ENCODE data around the gene LIN54. TPM values are rescaled to one million over a fixed set of nuclear protein-coding genes. Genes with fewer than 3 reads are reported as not detected.
"Not testable (repeated sequence)": the region's sequence is repeated elsewhere in the genome, so short reads cannot be mapped to it uniquely, and the experiment has no call there.

LIN54 gene
- total RNA-seq, 2 donors from 2014 or later: 8.3 to 9.0 TPM

GRCh38 chr4:82965763-82966162 lies 44.9 kb downstream of the LIN54 start:
- intact Hi-C loops (cut with DNase I): no loop called here
- DNase-seq (ENCODE audit: low spot score): no peak

GRCh38 chr4:82957045-82957444 lies 53.6 kb downstream of the LIN54 start:
- DNase-seq (ENCODE audit: low spot score): no peak
- intact Hi-C loops (cut with DNase I): no loop called here

DNA sequence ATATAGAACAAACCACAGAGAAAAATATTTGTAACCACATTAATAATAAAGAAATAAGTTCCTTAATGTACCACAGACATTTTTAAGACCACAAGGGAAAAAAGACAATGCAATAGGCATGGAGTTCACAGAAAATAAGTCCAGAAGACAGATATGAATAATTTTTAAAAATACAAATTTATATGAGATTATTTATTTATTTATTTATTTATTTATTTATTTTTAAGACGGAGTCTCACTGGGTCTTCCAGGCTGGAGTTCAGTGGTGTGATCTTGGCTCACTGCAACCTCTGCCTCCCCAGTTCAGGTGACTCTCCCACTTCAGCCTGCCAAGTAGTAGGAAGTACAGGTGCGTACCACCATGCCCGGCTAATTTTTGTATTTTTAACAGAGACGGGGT lies 56.4 kb downstream of the LIN54 start:
- intact Hi-C loops (cut with DNase I): no loop called here
- no peak for DNase-seq (ENCODE audit: low spot score)

GRCh38 chr4:82951196-82951595 lies 59.4 kb downstream of the LIN54 start:
- intact Hi-C loops (cut with DNase I): no loop called here
- no peak for DNase-seq (ENCODE audit: low spot score)

DNA sequence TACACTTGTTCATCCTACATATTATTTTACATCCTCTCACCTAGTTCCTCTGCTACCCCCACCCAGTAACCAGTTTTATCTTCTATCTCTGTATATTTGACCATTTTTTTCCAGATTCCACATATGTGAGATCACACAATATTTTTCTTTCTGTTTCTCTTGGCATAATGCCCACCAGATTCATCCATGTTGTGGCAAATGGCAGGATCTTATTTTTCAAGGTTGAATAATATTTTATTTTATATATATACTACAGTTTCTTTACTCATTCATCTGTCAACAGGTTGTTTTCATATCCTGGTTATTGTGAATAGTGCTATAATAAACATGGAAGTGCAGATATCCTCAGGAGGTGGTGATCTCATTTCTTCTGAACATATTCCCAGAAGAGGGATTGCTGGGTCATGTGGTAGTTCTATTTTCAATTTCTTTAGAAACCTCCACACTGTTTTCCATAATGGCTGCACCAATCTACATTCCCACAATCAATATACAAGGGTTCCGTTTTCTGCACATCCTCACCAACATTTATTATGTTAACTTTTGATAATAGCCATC lies 61.9 kb downstream of the LIN54 start:
- no peak for DNase-seq (ENCODE audit: low spot score)
- intact Hi-C loops (cut with DNase I): no loop called here

DNA sequence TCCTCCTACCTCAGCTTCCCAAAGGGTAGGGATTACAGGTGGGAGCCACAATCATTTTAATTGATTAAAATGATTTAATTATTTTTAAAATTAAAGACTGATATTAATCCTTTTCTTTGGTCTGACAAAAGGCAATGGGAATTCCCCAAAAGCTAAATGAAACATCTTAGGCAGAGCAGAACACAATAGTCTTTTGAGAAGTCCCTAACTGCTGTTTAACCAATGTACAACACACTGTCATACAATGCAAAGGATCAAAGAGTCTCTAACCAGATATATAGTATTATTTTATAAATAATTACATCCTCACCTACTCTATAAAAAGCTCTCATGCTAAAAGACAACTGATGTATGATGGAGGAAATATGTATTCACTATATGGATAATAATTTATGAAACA lies 63.1 kb downstream of the LIN54 start:
- intact Hi-C loops (cut with DNase I): no loop called here
- no peak for DNase-seq (ENCODE audit: low spot score)

- intact Hi-C loops (cut with DNase I): no loop called here
- no peak for DNase-seq (ENCODE audit: low spot score)
Measured at GRCh38 chr4:82939414-82939813, 71.2 kb downstream of the LIN54 start.

DNA sequence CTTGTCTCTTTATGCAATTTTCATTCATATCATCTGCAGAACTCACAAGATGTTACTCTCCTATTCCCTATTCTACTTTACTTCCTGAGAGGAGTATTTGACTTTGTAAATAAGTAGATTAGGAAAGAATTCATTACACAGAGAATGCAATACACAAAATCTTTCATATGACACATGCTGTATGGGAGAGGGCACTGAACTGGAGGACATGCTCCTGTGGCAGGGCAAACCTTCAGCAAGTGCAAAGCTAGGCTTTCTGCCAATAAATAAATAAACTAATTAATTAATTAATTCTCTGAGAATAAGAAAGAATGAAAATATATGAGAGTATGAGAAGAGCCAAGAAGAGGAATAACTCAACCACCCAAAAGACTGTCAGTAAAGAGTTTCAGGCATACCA lies 76.2 kb downstream of the LIN54 start:
- DNase-seq (ENCODE audit: low spot score): no peak
- intact Hi-C loops (cut with DNase I): no loop called here

- DNase-seq (ENCODE audit: low spot score): no peak
- intact Hi-C loops (cut with DNase I): no loop called here
Measured at GRCh38 chr4:82930848-82931755, 79.5 kb downstream of the LIN54 start.

DNA sequence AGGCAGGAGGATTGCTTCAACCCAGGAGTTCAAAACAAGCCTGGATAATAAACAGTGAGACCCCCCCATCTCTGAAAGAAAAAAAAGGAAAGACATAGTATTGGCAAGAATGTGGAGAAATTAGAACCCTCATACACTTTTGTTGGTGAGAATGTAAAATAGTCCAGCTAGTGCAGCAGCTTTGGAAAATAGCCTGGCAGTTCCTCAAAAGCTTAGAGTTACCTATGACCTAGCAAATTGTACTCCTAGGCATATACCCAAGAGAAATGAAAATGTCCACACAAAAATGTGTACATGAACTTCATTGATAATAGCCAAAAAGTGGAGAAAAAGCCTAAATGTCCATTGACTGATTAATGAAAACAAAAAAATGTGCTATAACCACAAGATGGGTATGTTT lies 88.8 kb downstream of the LIN54 start:
- no peak for DNase-seq (ENCODE audit: low spot score)
- intact Hi-C loops (cut with DNase I): no loop called here

DNA sequence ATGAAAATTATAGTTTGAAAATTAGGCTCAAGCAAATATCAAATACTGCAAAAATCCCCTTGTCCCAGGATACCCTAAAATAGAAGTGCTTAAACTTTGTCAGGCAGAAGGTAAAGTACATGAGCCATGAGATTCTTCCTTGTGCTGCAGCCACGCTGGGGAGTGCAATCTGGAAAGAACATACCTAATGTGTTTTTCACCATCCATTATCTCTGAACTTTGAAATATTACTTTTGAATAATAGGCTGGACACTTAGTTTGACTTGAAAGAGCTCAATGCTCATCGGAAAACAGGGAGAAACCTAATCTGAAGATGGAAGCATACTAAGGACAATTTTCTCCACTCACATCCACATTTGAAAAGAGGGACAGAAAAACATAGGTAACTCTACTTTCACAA lies 91.2 kb downstream of the LIN54 start:
- DNase-seq (ENCODE audit: low spot score): no peak
- intact Hi-C loops (cut with DNase I): no loop called here

DNA sequence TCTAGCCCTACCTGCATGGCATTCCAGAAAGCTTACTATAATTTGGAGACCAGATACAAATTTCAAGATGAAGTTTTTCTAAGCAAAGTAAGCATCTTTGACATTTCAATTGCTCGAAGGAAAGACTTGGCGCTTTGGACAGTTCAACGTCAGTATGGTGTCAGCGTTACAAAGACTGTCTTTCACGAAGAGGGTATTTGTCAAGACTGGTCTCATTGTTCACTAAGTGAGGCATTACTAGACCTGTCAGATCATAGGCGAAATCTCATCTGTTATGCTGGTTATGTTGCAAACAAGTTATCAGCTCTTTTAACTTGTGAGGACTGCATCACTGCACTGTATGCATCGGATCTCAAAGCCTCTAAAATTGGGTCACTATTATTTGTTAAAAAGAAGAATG lies 92.5 kb downstream of the LIN54 start:
- no peak for DNase-seq (ENCODE audit: low spot score)
- intact Hi-C loops (cut with DNase I): no loop called here

GRCh38 chr4:82913968-82914367 lies 96.7 kb downstream of the LIN54 start:
- DNase-seq (ENCODE audit: low spot score); intact Hi-C loops (cut with DNase I): not testable (repeated sequence)

GRCh38 chr4:82913305-82913704 lies 97.3 kb downstream of the LIN54 start:
- intact Hi-C loops (cut with DNase I): no loop called here
- no peak for DNase-seq (ENCODE audit: low spot score)

GRCh38 chr4:82909326-82909725 lies 101.3 kb downstream of the LIN54 start:
- no peak for DNase-seq (ENCODE audit: low spot score)
- intact Hi-C loops (cut with DNase I): no loop called here

DNA sequence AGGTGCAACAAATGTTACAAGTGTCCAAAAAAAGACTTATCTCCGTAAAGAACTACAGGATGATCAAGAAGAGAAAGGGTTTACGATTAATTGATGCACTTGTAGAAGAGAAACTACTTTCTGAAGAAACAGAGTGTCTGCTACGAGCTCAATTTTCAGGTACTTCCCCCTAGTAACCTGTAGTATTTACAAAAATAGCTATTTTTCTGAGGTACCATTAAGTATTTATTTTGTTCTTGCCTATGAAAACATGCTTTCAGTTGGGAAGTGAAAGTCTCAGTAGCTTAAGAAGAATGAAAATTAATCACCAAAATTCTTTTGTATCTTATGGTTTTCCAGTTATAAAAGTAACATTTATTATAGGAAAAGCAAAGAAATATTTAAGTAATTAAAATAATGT lies 104.2 kb downstream of the LIN54 start:
- intact Hi-C loops (cut with DNase I): no loop called here
- no peak for DNase-seq (ENCODE audit: low spot score)

GRCh38 chr4:82905205-82905604 lies 105.4 kb downstream of the LIN54 start:
- intact Hi-C loops (cut with DNase I): no loop called here
- no peak for DNase-seq (ENCODE audit: low spot score)

DNA sequence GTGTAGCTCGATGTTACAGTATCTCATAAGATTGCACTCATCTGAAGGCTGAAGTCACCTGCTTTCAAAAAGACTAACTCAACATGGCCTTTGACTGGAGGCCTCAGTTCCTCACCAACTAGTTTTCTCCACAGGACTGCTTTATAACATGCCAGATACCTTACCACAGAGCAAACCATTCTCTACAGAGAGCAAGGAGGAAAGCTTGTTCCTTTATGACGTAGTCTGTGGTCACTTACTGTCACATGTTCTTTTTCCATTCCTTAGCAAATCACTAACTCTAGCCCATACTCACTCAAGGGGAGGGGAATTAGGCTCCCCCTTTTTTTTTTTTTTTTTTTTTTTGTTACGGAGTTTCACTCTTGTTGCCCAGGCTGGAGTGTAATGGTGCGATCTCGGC lies 106.9 kb downstream of the LIN54 start:
- intact Hi-C loops (cut with DNase I): no loop called here
- no peak for DNase-seq (ENCODE audit: low spot score)

DNA sequence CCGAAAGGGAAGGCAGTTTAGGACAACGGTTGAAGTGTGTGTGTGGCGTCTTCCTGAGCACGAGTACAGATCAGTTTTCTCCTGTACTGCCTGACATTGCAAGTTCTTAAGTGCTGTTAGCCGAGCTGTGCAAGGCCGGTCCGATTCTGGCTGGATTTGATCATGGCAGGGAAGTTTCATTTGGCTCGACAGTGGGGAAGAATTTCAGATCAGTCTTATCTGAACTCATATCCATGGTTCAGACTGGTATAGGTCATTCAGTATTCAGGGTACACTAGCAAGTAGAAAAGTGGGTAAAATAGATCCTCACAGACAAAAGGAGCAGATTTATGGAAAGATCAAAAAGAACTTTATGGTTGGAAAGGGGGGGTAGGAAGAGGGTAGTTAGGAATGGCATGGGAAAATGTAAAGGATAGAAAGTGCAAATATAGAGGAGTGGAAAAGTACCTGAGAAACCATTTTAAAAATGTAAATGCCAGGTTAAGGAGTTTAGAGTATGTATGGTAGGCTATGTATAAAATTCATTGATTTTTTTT lies 109.4 kb downstream of the LIN54 start:
- intact Hi-C loops (cut with DNase I): no loop called here
- no peak for DNase-seq (ENCODE audit: low spot score)

GRCh38 chr4:82900411-82901182 lies 110.0 kb downstream of the LIN54 start, which contains the start of gene THAP9:
Gene THAP9, plus strand, starts transcription at chr4:82900735. Its CDS starts 68 bp downstream, at chr4:82900803.
- intact Hi-C loops (cut with DNase I): no loop called here
- peak; percentile 100 for DNase-seq (ENCODE audit: low spot score)

All from posterior vena cava (tissue), 2 donors.